SK-N-SH (cell line): ENCODE results near the gene PPP1R14C. TPM values are rescaled to one million over a fixed set of nuclear protein-coding genes. Genes with fewer than 3 reads are reported as not detected.

ENCODE experiments used
- CTCF ChIA-PET: fragments of 300-600, 350-600 bp; formaldehyde crosslinking; extraction: SDS; loops from one replicate; lab custom pipeline; 2021; lab: Yijun Ruan, JAX
- POLR2A ChIA-PET: fragments of 350-600 bp; sonication (Branson Sonifier 250); formaldehyde crosslinking; extraction: SDS; loops from one replicate; lab custom pipeline; 2020; ENCODE audit warnings: antibody characterized with exemption, inconsistent platforms; lab: Yijun Ruan, JAX
- DNase-seq: peaks from one replicate; pipeline ENCODE4 v3.0.0; 2012
- H2AFZ ChIP-seq: fragments of 200-600 bp; sonication (generic); 2 replicates; pipeline ENCODE4 v1.8.1; 2016; ENCODE audit warnings: antibody characterized with exemption, mild to moderate bottlenecking, low read depth
- H3F3A ChIP-seq: fragments of 200-600 bp; sonication (generic); replicated peaks from 2 replicates; pipeline ENCODE3; 2016; ENCODE audit warnings: antibody characterized with exemption, mild to moderate bottlenecking; ENCODE audit not compliant: insufficient read depth
- H3K27ac ChIP-seq, 2 experiments: fragments of 200-500 bp in 1 of 2; fragments of 200-600 bp in 1 of 2; sonication (Bioruptor generic) in 1 of 2; sonication (generic), shearing (Covaris generic) in 1 of 2; 2 replicates each; pipeline versions ENCODE4 v1.5.1 to v1.6.1; 2014 to 2016; ENCODE audit warnings: low read depth in 2 of 2, inconsistent platforms in 1 of 2, low read length in 1 of 2, mild to moderate bottlenecking in 1 of 2, mixed read lengths in 1 of 2
- H3K27me3 ChIP-seq: fragments of 200-600 bp; sonication (generic), shearing (Covaris generic); 2 replicates; pipeline ENCODE4 v1.6.1; 2016; ENCODE audit warnings: mixed run types; ENCODE audit not compliant: insufficient read depth
- H3K36me3 ChIP-seq, 2 experiments: fragments of 200-500 bp in 1 of 2; fragments of 200-600 bp in 1 of 2; sonication (Bioruptor generic) in 1 of 2; sonication (generic) in 1 of 2; replicated peaks in 1 of 2; 2 replicates each; pipeline versions ENCODE3 to v1.5.1; 2014 to 2016; ENCODE audit warnings: low read length in 1 of 2, mild to moderate bottlenecking in 1 of 2; ENCODE audit not compliant: insufficient read depth in 2 of 2, control insufficient read depth in 1 of 2
- H3K4me1 ChIP-seq, 2 experiments: fragments of 200-500 bp in 1 of 2; fragments of 200-600 bp in 1 of 2; sonication (Bioruptor generic) in 1 of 2; sonication (generic), shearing (Covaris generic) in 1 of 2; 2 replicates each; pipeline versions ENCODE4 v1.5.1 to v1.6.1; 2014 to 2016; ENCODE audit warnings: low read depth in 1 of 2, low read length in 1 of 2, mixed run types in 1 of 2; ENCODE audit not compliant: insufficient read depth in 2 of 2, control insufficient read depth in 1 of 2
- H3K4me2 ChIP-seq: fragments of 200-600 bp; sonication (generic), shearing (Covaris generic); 2 replicates; pipeline ENCODE4 v1.6.1; 2017; ENCODE audit warnings: mixed run types
- H3K4me3 ChIP-seq, 2 experiments: fragments of 200-500 bp in 1 of 2; fragments of 200-600 bp in 1 of 2; sonication (Bioruptor generic) in 1 of 2; sonication (generic), shearing (Covaris generic) in 1 of 2; 2 replicates each; pipeline versions ENCODE4 v1.5.1 to v1.8.1; 2014 to 2016; ENCODE audit warnings: low read depth in 2 of 2, inconsistent platforms in 1 of 2, low read length in 1 of 2, mild to moderate bottlenecking in 1 of 2, mixed read lengths in 1 of 2, moderate library complexity in 1 of 2
- H3K79me2 ChIP-seq: fragments of 200-600 bp; sonication (generic); 2 replicates; pipeline ENCODE4 v1.8.1; 2017; ENCODE audit warnings: mild to moderate bottlenecking; ENCODE audit not compliant: insufficient read depth
- H3K9ac ChIP-seq: fragments of 200-600 bp; sonication (generic); 2 replicates; pipeline ENCODE4 v1.6.1; 2017; ENCODE audit warnings: mixed run types
- H3K9me2 ChIP-seq: fragments of 200-600 bp; sonication (generic); 2 replicates; pipeline ENCODE4 v1.6.1; 2017; ENCODE audit warnings: mixed run types
- H3K9me3 ChIP-seq: fragments of 200-600 bp; sonication (generic); 2 replicates; pipeline ENCODE4 v1.6.1; 2017; ENCODE audit warnings: mixed run types, mild to moderate bottlenecking, moderate library complexity
- H4K20me1 ChIP-seq: fragments of 200-600 bp; sonication (generic); 2 replicates; pipeline ENCODE4 v1.6.1; 2017; ENCODE audit warnings: mild to moderate bottlenecking, mixed run types; ENCODE audit not compliant: insufficient read depth
- FOSL2 ChIP-seq: IDR thresholded peaks from 2 replicates; pipeline ENCODE4 v1.4.0; 2012; ENCODE audit warnings: low read depth, mild to moderate bottlenecking, moderate library complexity, borderline replicate concordance
- FOXM1 ChIP-seq: IDR thresholded peaks from 2 replicates; pipeline ENCODE4 v1.4.0; 2012; ENCODE audit warnings: low read depth, mild to moderate bottlenecking
- GATA2 ChIP-seq: sonication (generic); formaldehyde crosslinking; IDR thresholded peaks from 2 replicates; pipeline ENCODE4 v1.5.0; 2020; ENCODE audit warnings: mild to moderate bottlenecking, missing genetic modification reagents
- NRF1 ChIP-seq: IDR thresholded peaks from 2 replicates; pipeline ENCODE4 v1.6.1; 2012; ENCODE audit warnings: low read depth, mild to moderate bottlenecking, low read length
- RAD21 ChIP-seq: IDR thresholded peaks from 2 replicates; pipeline ENCODE4 v1.6.1; 2012; ENCODE audit warnings: mild to moderate bottlenecking, low read length
- RCOR1 ChIP-seq: fragments of 150-350 bp; IDR thresholded peaks from 2 replicates; pipeline ENCODE4 v1.6.1; 2017; ENCODE audit warnings: antibody characterized with exemption, low read length
- RFX5 ChIP-seq: IDR thresholded peaks from 2 replicates; pipeline ENCODE4 v1.6.1; 2012; ENCODE audit warnings: mild to moderate bottlenecking, improper control_type of control experiment, low read length
- TCF12 ChIP-seq: IDR thresholded peaks from 2 replicates; pipeline ENCODE4 v1.4.0; 2012
- WGBS: methylation state at CpG from one replicate; pipeline ENCODE4 v1.1.6; 2017; ENCODE audit warnings: low lambda C conversion rate; 5-methylcytosine and 5-hydroxymethylcytosine counted together
- polyA plus RNA-seq, 3 experiments: library from polyadenylated mRNA; depleted of rRNA; stranded (reverse); fragments of >200 nt; gene quantifications; 2 replicates each; pipeline ENCODE4 v1.2.3, GENCODE V29; 2012
- TF ChIP-seq, protein P1 (sequence below): IDR thresholded peaks from 2 replicates; pipeline ENCODE4 v1.4.0; 2012; ENCODE audit warnings: low read depth
- TF ChIP-seq, protein P2 (sequence below): fragments of 200-600 bp; sonication (generic); IDR thresholded peaks from 2 replicates; pipeline ENCODE4 v1.6.1; 2017; ENCODE audit warnings: antibody characterized with exemption, mild to moderate bottlenecking, moderate library complexity
- TF ChIP-seq, protein P3 (sequence below): fragments of 150-350 bp; IDR thresholded peaks from 2 replicates; pipeline ENCODE4 v1.6.1; 2017; ENCODE audit warnings: antibody characterized with exemption, low read length, low read depth, borderline replicate concordance
- TF ChIP-seq, protein P4 (sequence below): fragments of 150-350 bp; IDR thresholded peaks from 2 replicates; pipeline ENCODE4 v1.6.1; 2016; ENCODE audit warnings: mild to moderate bottlenecking, low read depth, low read length

PPP1R14C gene
- polyA plus RNA-seq, 1 of the 3 experiments (the other 2 are of a cell fraction) = not detected

DNA sequence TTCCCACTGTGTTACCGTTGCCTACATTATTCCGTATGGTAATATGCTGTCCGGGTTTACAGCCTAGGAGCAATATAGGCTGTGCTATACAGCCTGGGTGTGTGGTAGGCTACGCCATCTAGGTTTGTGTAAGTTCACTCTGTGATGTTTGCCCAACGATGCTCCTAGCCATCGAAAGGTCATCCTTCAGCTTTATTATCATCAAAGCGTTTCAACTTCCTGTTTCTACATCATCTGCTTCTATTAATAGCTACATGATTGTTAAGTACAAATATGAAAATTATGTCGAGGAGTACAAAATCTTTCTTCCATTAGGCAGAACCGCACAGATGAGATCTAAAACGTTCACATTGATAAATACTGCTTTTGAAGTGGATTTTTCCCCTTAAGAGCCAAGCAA, 69.9 kb downstream of the PPP1R14C start:
- DNase-seq = no peak
- POLR2A ChIA-PET = no interaction called here

DNA sequence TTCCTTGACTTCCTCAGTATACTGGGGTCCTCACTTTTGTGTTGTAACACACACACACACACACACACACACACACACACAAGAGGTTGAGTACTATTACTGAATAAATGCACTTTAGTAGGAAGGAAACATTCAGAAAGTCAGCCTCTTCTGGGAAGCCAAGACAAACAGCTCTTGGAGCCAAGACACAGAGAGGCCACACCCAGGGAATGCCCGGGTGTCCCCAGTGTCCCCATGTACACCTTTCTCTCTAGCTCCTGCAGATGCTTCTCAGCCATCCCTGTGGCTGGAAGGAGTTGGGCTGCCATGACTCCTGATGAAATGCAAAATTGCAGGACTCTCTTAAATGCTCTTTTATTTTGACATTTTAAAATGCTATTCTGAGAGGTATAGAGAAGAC, 70.5 kb downstream of the PPP1R14C start:
- Histone ChIP-seq H3K4me3 (no peak overlapping the region), H3K9ac (no peak overlapping the region), H3F3A (no peaks in the 10 kb centered on the region), H4K20me1 (no peaks in the 10 kb centered on the region), H3K27ac (no peak overlapping the region), H3K9me2 (no peaks in the 10 kb centered on the region), H3K79me2 (no peaks in the 10 kb centered on the region)
- no peak for DNase-seq
- CTCF ChIA-PET = no interaction called here
- TF ChIP-seq, protein P1, sequence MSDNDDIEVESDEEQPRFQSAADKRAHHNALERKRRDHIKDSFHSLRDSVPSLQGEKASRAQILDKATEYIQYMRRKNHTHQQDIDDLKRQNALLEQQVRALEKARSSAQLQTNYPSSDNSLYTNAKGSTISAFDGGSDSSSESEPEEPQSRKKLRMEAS = no peak
- TF ChIP-seq, protein P2, sequence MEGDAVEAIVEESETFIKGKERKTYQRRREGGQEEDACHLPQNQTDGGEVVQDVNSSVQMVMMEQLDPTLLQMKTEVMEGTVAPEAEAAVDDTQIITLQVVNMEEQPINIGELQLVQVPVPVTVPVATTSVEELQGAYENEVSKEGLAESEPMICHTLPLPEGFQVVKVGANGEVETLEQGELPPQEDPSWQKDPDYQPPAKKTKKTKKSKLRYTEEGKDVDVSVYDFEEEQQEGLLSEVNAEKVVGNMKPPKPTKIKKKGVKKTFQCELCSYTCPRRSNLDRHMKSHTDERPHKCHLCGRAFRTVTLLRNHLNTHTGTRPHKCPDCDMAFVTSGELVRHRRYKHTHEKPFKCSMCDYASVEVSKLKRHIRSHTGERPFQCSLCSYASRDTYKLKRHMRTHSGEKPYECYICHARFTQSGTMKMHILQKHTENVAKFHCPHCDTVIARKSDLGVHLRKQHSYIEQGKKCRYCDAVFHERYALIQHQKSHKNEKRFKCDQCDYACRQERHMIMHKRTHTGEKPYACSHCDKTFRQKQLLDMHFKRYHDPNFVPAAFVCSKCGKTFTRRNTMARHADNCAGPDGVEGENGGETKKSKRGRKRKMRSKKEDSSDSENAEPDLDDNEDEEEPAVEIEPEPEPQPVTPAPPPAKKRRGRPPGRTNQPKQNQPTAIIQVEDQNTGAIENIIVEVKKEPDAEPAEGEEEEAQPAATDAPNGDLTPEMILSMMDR = no peak
- no peak for TF ChIP-seq NRF1
- TF ChIP-seq GATA2 (CRISPR knock-in tag) = no peak
- TF ChIP-seq FOSL2 = no peak
- TF ChIP-seq, protein P3, sequence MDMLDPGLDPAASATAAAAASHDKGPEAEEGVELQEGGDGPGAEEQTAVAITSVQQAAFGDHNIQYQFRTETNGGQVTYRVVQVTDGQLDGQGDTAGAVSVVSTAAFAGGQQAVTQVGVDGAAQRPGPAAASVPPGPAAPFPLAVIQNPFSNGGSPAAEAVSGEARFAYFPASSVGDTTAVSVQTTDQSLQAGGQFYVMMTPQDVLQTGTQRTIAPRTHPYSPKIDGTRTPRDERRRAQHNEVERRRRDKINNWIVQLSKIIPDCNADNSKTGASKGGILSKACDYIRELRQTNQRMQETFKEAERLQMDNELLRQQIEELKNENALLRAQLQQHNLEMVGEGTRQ = no peak
- TF ChIP-seq TCF12 = no peak
- TF ChIP-seq, all 33 proteins: peak for 0
- H3K4me2 ChIP-seq = no peak overlapping the region
- 0% methylated on average over 1 of the region's 1 CpG for whole genome bisulfite sequencing
- no peaks in the 10 kb centered on the region for H3K9me3 ChIP-seq
- no peaks in the 10 kb centered on the region for H3K36me3 ChIP-seq
- POLR2A ChIA-PET = no interaction called here
- H2AFZ ChIP-seq = no peak overlapping the region
- no peaks in the 10 kb centered on the region for H3K4me1 ChIP-seq
- H3K27me3 ChIP-seq = peaks cover 9% of the 10 kb centered on the region; the same call in 1 of the 2 replicates

More for the DNA sequence above, 69.9 kb downstream of the PPP1R14C start:
- no peak overlapping the region for H3K4me3 ChIP-seq
- H4K20me1 ChIP-seq = no peaks in the 10 kb centered on the region
- H3K9me2 ChIP-seq = no peaks in the 10 kb centered on the region
- peaks cover 9% of the 10 kb centered on the region; the same call in 1 of the 2 replicates for H3K27me3 ChIP-seq
- H3K4me2 ChIP-seq = no peak overlapping the region
- H3K36me3 ChIP-seq = no peaks in the 10 kb centered on the region
- CTCF ChIA-PET = no interaction called here
- no peak overlapping the region for H3K27ac ChIP-seq
- no peaks in the 10 kb centered on the region for H3F3A ChIP-seq
- H3K9me3 ChIP-seq = no peaks in the 10 kb centered on the region
- H3K79me2 ChIP-seq = no peaks in the 10 kb centered on the region
- H3K4me1 ChIP-seq = no peaks in the 10 kb centered on the region
- TF ChIP-seq, protein P4, sequence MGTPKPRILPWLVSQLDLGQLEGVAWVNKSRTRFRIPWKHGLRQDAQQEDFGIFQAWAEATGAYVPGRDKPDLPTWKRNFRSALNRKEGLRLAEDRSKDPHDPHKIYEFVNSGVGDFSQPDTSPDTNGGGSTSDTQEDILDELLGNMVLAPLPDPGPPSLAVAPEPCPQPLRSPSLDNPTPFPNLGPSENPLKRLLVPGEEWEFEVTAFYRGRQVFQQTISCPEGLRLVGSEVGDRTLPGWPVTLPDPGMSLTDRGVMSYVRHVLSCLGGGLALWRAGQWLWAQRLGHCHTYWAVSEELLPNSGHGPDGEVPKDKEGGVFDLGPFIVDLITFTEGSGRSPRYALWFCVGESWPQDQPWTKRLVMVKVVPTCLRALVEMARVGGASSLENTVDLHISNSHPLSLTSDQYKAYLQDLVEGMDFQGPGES = no peak
- TF ChIP-seq FOXM1 = no peak
- TF ChIP-seq RFX5 = no peak
- TF ChIP-seq RAD21 = no peak
- TF ChIP-seq, protein P1 = no peak
- TF ChIP-seq, protein P3 = no peak
- no peak for TF ChIP-seq RCOR1
- H2AFZ ChIP-seq = no peak overlapping the region
- WGBS = 32% methylated on average over 10 of the region's 10 CpGs
- no peak overlapping the region for H3K9ac ChIP-seq
